Adipose tissue (tissue), 3 donors: ENCODE measurements around the gene SLC25A39. TPM values are rescaled to one million over a fixed set of nuclear protein-coding genes. Genes with fewer than 3 reads are reported as not detected.
"Not testable (repeated sequence)": the region's sequence is repeated elsewhere in the genome, so short reads cannot be mapped to it uniquely, and the experiment has no call there.

Source experiments
- H3K27ac ChIP-seq: one replicate; pipeline ENCODE4 v1.5.1; 2013; ENCODE audit warnings: low read depth, low read length
- WGBS, 3 donors: extraction: QIAGEN DNeasy Blood & Tissue Kit; methylation state at CpG; one replicate each; pipeline ENCODE4 v1.1.7; 2013; 5-methylcytosine and 5-hydroxymethylcytosine counted together
- polyA plus RNA-seq, 3 donors: library from polyadenylated mRNA; stranded (reverse); fragments of 200-250 nt; gene quantifications; one replicate each; pipeline ENCODE4 v1.2.3, GENCODE V29; 2013
- donor health status: healthy with polysubstance abuse.
- donor health status: Bipolar disorder and iron deficiency.
- donor health status: healthy.

The SLC25A39 gene
- polyA plus RNA-seq, 3 donors, result 86.9 to 90.1 (median 87.2) TPM

DNA sequence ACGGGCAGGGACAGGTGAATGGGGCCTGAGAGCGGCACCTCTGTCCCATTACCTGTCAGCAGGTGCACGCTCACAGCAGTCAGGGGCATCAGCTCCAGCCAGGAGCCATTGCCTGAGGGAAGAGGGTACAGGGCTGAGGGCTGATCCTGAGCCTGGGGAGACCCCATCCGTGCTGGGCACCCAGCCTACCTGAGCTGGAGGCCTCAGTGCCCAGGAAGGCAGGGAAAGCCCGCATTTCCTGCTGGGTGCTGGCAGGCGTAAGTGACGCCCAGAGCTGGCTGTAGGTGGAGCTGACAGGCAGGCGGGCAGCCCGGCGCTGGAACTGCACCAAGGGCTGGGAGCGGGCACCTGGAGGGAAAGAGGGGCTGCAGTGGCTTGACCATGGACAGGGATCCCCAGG lies 31.6 kb upstream of the SLC25A39 start:
- no peak overlapping the region for H3K27ac ChIP-seq
- 85 to 90% (median 88%) methylated on average over 9 to 11 of the region's 11 CpGs for WGBS, 3 donors

GRCh38 chr17:44355642-44356099 lies 31.0 kb upstream of the SLC25A39 start:
- no peak overlapping the region for H3K27ac ChIP-seq
- 83 to 90% (median 88%) methylated on average over 16 to 17 of the region's 17 CpGs for WGBS, 3 donors

DNA sequence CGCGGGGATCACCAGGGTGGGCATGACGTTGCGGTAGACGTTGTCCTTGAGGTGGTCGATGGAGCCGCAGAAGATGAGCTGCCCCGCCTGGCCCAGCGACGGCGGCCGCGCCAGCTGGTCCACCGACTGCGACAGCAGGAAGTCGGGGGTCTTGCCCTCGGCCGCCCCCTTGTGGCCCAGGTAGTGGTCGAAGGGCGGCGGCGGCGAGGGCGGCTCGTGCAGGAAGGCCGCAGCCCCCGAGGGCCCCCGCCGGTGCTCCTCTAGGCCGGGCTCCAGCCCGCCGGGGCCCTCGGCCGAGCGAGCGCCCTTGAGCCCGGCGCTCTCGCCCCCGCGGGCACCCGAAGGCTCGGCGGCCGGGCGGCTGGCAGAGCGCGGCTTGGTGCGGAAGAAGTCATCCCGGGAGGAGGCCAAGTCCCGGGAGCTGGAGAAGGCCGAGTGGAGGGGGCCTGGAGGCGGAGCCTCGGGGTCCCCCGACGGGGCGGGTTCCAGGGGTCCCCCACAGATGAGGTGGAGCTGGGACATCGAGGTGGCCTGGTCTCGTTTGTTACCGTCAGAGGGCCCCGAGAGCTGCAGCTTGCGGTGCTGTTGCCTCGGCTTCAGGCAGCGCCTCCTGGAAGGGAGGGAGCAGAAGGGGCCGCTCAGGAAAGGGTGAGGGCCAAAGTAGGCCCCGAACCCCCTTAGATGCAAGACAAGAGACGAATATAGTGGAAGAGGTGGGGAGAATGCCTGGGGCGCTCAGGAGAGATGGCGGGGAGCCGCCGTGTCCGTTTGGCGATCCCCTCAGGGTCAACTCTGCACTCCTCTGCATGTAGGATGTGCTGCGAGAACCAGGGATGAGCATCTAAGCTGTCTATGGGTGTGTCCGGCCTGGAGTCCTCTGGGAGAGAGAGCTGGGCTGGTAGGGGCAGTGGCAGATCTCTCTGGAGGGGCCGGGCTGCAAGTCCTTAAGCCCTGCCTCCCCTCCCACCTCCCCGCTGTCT lies 30.2 kb upstream of the SLC25A39 start:
- H3K27ac ChIP-seq, result no peak overlapping the region
- WGBS, 3 donors, result 38 to 63% (median 61%) methylated on average over 56 to 77 of the region's 77 CpGs

- H3K27ac ChIP-seq, result no peak overlapping the region
Measured at GRCh38 chr17:44353672-44354331, 29.2 kb upstream of the SLC25A39 start.

GRCh38 chr17:44352828-44353671 lies 28.4 kb upstream of the SLC25A39 start:
- WGBS, 3 donors, result 46 to 59% (median 54%) methylated on average over 18 to 22 of the region's 22 CpGs
- H3K27ac ChIP-seq, result no peak overlapping the region

More at GRCh38 chr17:44353672-44354331, 29.2 kb upstream of the SLC25A39 start:
- WGBS, 3 donors, result 14 to 40% (median 33%) methylated on average over 75 to 97 of the region's 98 CpGs

DNA sequence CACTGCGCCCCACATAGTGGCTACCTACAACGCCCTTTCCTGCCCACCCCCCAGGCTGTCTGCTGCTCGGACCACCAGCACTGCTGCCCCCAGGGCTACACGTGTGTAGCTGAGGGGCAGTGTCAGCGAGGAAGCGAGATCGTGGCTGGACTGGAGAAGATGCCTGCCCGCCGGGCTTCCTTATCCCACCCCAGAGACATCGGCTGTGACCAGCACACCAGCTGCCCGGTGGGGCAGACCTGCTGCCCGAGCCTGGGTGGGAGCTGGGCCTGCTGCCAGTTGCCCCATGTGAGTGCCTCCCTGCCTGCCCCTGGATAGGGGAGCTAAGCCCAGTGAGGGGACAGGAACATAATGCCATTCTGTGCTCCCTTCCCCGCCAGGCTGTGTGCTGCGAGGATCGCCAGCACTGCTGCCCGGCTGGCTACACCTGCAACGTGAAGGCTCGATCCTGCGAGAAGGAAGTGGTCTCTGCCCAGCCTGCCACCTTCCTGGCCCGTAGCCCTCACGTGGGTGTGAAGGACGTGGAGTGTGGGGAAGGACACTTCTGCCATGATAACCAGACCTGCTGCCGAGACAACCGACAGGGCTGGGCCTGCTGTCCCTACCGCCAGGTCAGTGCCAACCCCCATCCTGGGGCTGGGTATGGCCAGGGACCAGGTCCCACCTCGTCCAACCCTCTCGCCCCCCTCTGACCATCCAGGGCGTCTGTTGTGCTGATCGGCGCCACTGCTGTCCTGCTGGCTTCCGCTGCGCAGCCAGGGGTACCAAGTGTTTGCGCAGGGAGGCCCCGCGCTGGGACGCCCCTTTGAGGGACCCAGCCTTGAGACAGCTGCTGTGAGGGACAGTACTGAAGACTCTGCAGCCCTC lies 27.6 kb upstream of the SLC25A39 start:
- 86 to 88% (median 88%) methylated on average over 36 of the region's 36 CpGs for WGBS, 3 donors
- no peak overlapping the region for H3K27ac ChIP-seq

DNA sequence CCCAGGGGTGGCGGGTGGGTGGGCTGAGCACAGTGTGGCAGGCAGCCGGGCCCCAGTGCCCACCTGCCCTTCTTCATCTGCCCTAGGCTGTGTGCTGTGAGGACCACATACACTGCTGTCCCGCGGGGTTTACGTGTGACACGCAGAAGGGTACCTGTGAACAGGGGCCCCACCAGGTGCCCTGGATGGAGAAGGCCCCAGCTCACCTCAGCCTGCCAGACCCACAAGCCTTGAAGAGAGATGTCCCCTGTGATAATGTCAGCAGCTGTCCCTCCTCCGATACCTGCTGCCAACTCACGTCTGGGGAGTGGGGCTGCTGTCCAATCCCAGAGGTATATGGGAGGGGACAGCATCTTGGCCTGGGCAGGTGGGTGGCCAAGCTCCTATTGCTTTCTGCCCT lies 26.8 kb upstream of the SLC25A39 start:
- WGBS, 3 donors, result 87 to 92% (median 88%) methylated on average over 8 of the region's 8 CpGs

GRCh38 chr17:44350733-44351226 lies 26.2 kb upstream of the SLC25A39 start:
- H3K27ac ChIP-seq, result no peak overlapping the region
- WGBS, 3 donors, result 64 to 70% (median 69%) methylated on average over 6 of the region's 6 CpGs

More for the DNA sequence above, 26.8 kb upstream of the SLC25A39 start:
- no peak overlapping the region for H3K27ac ChIP-seq

- no peak overlapping the region for H3K27ac ChIP-seq
- 88 to 93% (median 92%) methylated on average over 12 of the region's 12 CpGs for WGBS, 3 donors
Measured at GRCh38 chr17:44349553-44350070, 25.0 kb upstream of the SLC25A39 start.

DNA sequence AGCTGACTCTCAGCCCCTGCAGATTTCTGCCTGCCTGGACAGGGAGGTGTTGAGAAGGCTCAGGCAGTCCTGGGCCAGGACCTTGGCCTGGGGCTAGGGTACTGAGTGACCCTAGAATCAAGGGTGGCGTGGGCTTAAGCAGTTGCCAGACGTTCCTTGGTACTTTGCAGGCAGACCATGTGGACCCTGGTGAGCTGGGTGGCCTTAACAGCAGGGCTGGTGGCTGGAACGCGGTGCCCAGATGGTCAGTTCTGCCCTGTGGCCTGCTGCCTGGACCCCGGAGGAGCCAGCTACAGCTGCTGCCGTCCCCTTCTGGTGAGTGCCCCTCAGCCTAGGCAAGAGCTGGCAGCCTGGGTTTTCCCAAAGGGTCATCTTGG lies 24.4 kb upstream of the SLC25A39 start:
- 78 to 93% (median 90%) methylated on average over 6 of the region's 6 CpGs for WGBS, 3 donors
- no peak overlapping the region for H3K27ac ChIP-seq

- no peak overlapping the region for H3K27ac ChIP-seq
- 57 to 91% (median 65%) methylated on average over 9 of the region's 9 CpGs for WGBS, 3 donors
Measured at GRCh38 chr17:44348234-44348987, 23.8 kb upstream of the SLC25A39 start.

- 79 to 87% (median 79%) methylated on average over 17 to 18 of the region's 18 CpGs for WGBS, 3 donors
- H3K27ac ChIP-seq, result not testable (repeated sequence)
Measured at GRCh38 chr17:44347206-44348055, 22.8 kb upstream of the SLC25A39 start.

DNA sequence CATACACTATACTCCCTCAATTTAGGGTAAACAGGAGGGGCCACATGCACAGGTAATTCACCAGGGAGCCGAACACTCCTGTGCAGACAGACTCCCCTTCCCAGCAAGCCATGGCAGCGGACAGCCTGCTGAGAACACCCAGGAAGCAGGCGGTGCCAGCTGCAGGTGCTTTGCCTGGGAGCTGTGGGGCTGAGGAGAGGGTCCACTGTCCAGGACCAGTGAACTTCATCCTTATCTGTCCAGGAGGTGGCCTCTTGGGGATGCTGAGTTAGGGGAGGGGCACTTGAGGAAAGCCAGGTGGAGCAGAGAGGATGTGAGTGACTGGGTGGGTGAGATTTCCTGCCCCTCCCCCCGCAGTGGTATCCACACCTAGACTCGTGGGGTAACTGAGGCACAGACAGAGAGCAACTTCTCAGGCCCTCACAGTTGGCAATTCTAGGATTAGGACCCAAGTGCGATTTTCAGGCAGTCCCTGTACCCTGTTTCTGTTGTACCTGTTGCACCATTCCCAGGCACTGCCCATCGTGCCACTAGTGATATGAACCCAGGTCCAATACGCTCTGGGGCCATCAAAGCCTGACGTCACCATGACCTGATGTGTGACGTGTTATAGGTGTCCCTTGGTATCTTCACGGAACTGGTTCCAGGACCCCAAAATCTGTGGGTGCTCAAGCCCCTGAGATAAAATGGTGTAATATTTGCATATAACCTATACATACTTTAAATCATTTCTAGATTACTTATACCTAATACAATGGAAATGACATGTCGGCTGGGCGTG lies 21.6 kb upstream of the SLC25A39 start:
- H3K27ac ChIP-seq, result no peak overlapping the region
- WGBS, 3 donors, result 63 to 73% (median 73%) methylated on average over 13 of the region's 13 CpGs

DNA sequence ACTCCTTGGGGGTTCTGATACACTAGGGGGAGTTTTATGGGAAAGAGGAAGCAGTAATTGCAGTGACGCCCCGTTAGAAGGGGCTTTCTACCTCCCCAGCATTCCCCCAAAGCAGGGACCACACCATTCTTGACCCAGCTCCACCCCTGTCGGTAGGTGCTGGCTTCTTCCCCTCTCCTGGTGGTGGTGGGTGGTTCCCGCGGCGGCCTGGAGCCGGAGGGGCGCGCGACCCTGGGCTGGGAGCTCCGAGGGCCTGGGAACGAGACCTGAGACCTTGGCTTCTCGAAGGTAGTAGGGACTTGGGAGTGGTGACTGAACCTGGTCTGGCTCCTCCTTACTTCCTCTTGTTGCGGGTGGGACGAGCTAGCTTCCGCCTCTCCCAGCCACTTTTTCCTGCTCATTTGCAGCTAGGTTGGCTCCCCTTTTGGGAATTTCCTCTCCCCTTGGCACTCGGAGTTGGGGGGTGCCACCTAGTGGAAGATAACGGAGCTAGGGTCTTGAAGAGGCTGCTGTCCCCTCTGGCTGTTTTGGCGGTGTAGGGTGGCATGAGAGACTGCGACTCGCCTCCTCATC lies 20.9 kb upstream of the SLC25A39 start:
- 1 to 2% (median 2%) methylated on average over 14 to 21 of the region's 21 CpGs for WGBS, 3 donors

More for the DNA sequence above, 20.9 kb upstream of the SLC25A39 start:
- no peak overlapping the region for H3K27ac ChIP-seq
